ENCODE data around the gene WDR81.

GRCh38 chr17:1690544-1691221 lies 33.8 kb upstream of the WDR81 start:
- TF ChIP-seq CTCF (IDR thresholded peaks at IDR 0.05; ENCODE audit: insufficient read depth, low read length): no peak
- no peak for TF ChIP-seq POLR2AphosphoS5 (IDR thresholded peaks at IDR 0.05; ENCODE audit: low read depth)
- TF ChIP-seq GABPA (IDR thresholded peaks at IDR 0.05; ENCODE audit: low read depth): no peak
- TF ChIP-seq, protein P1, sequence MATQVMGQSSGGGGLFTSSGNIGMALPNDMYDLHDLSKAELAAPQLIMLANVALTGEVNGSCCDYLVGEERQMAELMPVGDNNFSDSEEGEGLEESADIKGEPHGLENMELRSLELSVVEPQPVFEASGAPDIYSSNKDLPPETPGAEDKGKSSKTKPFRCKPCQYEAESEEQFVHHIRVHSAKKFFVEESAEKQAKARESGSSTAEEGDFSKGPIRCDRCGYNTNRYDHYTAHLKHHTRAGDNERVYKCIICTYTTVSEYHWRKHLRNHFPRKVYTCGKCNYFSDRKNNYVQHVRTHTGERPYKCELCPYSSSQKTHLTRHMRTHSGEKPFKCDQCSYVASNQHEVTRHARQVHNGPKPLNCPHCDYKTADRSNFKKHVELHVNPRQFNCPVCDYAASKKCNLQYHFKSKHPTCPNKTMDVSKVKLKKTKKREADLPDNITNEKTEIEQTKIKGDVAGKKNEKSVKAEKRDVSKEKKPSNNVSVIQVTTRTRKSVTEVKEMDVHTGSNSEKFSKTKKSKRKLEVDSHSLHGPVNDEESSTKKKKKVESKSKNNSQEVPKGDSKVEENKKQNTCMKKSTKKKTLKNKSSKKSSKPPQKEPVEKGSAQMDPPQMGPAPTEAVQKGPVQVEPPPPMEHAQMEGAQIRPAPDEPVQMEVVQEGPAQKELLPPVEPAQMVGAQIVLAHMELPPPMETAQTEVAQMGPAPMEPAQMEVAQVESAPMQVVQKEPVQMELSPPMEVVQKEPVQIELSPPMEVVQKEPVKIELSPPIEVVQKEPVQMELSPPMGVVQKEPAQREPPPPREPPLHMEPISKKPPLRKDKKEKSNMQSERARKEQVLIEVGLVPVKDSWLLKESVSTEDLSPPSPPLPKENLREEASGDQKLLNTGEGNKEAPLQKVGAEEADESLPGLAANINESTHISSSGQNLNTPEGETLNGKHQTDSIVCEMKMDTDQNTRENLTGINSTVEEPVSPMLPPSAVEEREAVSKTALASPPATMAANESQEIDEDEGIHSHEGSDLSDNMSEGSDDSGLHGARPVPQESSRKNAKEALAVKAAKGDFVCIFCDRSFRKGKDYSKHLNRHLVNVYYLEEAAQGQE (IDR thresholded peaks at IDR 0.05; ENCODE audit: insufficient replicate concordance, low read depth): no peak
